HG02588 (cell line): ENCODE results near the gene GRIP2.
"Not testable (repeated sequence)": the region's sequence is repeated elsewhere in the genome, so short reads cannot be mapped to it uniquely, and the experiment has no call there.

Experiments
- ATAC-seq: cut with Tn5 transposase; IDR thresholded peaks from one replicate; pipeline ENCODE4 v1.9.1; 2021; ENCODE audit warnings: mild to moderate bottlenecking, moderate library complexity; ENCODE audit not compliant: unreplicated experiment

GRIP2 gene

GRCh38 chr3:14522768-14523167 lies 17.4 kb downstream of the GRIP2 start:
- no peak for ATAC-seq

- ATAC-seq: no peak
Observed at GRCh38 chr3:14522129-14522691, 17.9 kb downstream of the GRIP2 start.

GRCh38 chr3:14521611-14522010 lies 18.5 kb downstream of the GRIP2 start:
- no peak for ATAC-seq

GRCh38 chr3:14520967-14521366 lies 19.2 kb downstream of the GRIP2 start:
- no peak for ATAC-seq

- ATAC-seq: no peak
Observed at GRCh38 chr3:14520149-14520548, 20.0 kb downstream of the GRIP2 start.

- no peak for ATAC-seq
Observed at GRCh38 chr3:14519406-14519805, 20.7 kb downstream of the GRIP2 start.

GRCh38 chr3:14518893-14519292 lies 21.2 kb downstream of the GRIP2 start:
- no peak for ATAC-seq

- no peak for ATAC-seq
Observed at GRCh38 chr3:14518432-14518802, 21.7 kb downstream of the GRIP2 start.

GRCh38 chr3:14517601-14518431 lies 22.3 kb downstream of the GRIP2 start:
- ATAC-seq: no peak

GRCh38 chr3:14516738-14517345 lies 23.3 kb downstream of the GRIP2 start:
- ATAC-seq: no peak

- not testable (repeated sequence) for ATAC-seq
Observed at GRCh38 chr3:14515526-14515925, 24.6 kb downstream of the GRIP2 start.

- no peak for ATAC-seq
Observed at GRCh38 chr3:14514323-14514720, 25.8 kb downstream of the GRIP2 start.

- ATAC-seq: no peak
Observed at GRCh38 chr3:14513566-14514322, 26.4 kb downstream of the GRIP2 start.

GRCh38 chr3:14512942-14513327 lies 27.2 kb downstream of the GRIP2 start:
- ATAC-seq: no peak

GRCh38 chr3:14512281-14512941 lies 27.7 kb downstream of the GRIP2 start:
- ATAC-seq: no peak

GRCh38 chr3:14511623-14512280 lies 28.4 kb downstream of the GRIP2 start:
- no peak for ATAC-seq

GRCh38 chr3:14510838-14511622 lies 29.1 kb downstream of the GRIP2 start:
- ATAC-seq: no peak

GRCh38 chr3:14509796-14510100 lies 30.4 kb downstream of the GRIP2 start:
- no peak for ATAC-seq

GRCh38 chr3:14508966-14509795 lies 31.0 kb downstream of the GRIP2 start:
- ATAC-seq: no peak
